Hindlimb muscle (tissue), 1 donor: ENCODE results near the gene PITPNC1. TPM values are rescaled to one million over a fixed set of nuclear protein-coding genes. Genes with fewer than 3 reads are reported as not detected.
"Not testable (repeated sequence)": the region's sequence is repeated elsewhere in the genome, so short reads cannot be mapped to it uniquely, and the experiment has no call there.

ENCODE experiments used
- DNase-seq: peaks from one replicate; pipeline ENCODE4 v3.0.0-alpha.2; 2013
- polyA plus RNA-seq: library from polyadenylated mRNA; unstranded; fragments of 120-200 nt; gene quantifications from one replicate; pipeline ENCODE4 v1.2.1, GENCODE V29; 2013; ENCODE audit not compliant: insufficient read length

PITPNC1 gene
- polyA plus RNA-seq, 1 donor, result 8.8 TPM

DNA sequence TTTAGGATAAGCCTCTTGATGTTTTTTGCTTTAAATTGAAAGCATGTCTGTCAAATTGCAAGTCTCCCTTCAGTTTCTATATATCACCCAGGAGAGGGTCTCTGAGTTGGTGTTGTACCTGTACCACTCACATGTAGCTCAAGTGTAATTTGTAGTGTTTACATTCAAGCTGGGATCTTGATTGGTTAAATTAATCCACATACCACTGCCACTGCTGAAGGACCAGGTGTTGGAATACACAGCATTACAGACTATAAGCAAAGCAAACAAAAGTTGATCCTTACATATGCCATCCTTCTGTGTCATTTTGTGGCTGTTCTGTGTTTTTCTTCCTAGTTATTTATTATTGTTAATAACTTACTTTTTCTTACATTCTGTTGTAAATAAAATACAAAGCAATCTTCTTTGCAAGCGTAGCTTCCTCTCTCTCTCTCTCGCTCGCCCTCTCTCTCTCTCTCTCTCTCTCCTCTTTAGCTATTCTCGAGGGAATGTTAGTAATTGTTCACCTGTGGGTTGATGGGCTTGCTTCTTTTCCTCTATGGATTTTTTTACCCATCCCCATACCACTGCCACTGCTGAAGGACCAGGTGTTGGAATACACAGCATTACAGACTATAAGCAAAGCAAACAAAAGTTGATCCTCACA, 319.9 kb downstream of the PITPNC1 start:
- no peak for DNase-seq

DNA sequence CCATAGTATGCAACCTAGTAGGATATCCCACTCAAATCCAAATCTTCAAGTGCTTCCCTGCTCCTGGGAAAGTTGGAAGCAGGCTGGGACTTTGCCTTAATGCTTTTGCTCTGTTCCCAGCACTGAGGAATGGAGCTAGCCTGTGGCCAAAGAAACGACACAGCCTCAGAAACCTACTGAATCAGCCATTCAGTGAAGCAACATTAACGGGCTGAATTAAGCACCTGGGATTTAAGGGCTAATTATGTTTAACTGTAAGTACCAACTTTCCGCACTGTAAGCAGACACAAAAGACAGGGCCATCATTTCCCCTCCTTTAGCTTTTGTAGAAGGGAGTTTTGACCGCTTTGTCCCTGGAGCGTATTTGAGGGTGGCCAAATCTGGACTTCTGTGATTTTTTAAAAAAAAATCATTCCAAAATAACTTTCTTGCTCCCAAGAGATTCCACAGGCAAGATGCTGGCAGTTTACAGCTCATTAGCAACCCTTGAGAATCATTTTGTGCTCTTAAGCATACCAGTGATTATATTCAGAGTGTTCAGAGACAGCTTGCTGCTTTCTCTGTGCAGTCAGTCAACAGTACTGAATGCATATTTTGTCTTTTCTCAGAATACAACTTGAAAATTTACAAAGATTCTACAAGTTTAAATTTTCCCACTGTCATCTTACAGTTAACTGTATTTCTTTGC, 323.1 kb downstream of the PITPNC1 start:
- no peak for DNase-seq

DNA sequence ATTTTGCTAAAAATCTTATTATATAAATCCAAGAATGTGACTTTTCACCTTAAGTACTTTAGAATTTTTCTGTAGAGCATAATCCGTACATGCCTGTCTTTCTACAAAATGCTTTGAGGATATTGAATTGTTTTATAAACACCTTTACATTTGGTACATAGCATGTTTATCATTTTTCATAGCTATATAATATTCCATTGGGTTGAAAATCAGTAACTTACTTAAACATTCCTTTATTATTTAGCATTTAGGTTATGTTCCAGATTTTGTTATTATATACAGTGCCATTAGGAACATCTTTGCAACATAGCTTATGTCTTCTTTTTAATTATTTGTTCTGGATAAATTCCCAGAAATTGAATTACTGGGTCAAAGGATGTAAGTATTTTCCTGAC, 323.6 kb downstream of the PITPNC1 start:
- DNase-seq, result no peak

DNA sequence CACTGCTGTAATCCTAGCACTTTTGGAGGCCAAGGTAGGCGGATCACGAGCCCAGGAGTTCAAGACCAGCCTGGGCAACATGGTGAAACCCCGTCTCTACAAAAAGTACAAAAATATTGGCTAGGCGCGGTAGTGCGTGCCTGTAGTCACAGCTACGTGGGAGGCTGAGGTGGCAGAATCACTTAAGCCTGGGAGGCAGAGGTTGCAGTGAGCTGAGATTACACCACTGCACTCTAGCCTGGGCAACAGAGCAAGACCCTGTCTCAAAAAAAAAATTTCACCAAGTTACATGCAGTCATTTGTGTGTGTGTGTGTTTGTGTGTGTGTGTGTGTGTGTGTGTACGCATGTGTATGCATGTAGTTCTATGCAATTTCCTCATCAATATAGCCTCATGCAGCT, 325.8 kb downstream of the PITPNC1 start:
- not testable (repeated sequence) for DNase-seq

DNA sequence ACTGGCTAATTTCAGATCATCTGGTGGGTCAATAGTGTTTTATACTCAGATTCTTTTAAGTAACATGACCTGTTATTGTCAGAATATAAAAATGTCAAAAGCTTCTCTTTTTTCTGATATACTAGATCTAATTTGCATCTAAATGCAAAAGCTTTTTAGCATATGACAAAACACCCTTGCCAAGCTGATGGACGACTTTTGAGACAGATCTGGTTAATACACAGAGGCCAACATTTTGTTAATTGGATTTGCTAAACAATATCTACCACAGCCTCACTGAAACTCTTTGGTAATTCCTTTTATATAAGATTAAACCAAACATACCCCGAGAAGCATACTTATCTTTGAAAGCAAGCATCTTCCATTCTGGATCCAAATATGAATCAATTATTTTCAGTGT, 330.4 kb downstream of the PITPNC1 start:
- DNase-seq, result no peak

DNA sequence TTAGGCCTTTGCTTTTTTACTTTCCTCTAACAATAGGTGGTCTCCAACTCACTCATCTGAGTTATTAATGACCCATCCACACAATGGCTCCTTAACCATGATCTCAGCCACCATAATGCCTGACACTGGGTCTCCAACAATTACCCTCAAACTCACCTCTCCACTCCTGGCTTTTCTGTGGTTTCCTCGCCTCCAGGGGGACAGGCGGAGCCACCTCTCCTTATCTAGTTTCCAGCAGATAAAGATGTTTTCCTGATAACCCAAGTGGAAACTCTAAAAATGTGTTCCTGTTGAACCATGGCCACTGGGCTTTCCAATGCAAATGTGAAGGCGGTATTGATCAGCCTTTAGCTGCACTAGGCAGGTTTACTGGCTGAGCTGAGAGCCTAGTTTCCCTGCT, 331.3 kb downstream of the PITPNC1 start:
- no peak for DNase-seq

DNA sequence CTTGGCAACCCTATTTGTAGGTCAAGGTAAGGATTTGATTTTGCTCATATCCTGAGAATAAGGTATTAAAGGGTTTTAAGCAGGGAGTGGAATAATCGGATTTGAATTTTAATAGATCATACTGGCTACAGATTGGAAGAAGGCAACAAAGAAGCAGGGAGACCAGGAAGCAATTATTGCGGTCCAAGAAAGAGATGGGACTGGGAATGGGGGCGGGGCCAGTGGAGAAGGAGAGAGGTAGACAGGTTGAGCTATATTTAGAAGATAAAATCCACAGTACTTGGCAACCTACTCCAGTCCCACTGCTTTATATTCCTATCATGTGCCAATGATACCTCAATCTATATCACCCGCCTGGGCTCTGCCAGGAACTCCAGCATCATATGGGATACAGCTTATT, 334.8 kb downstream of the PITPNC1 start:
- DNase-seq, result no peak

DNA sequence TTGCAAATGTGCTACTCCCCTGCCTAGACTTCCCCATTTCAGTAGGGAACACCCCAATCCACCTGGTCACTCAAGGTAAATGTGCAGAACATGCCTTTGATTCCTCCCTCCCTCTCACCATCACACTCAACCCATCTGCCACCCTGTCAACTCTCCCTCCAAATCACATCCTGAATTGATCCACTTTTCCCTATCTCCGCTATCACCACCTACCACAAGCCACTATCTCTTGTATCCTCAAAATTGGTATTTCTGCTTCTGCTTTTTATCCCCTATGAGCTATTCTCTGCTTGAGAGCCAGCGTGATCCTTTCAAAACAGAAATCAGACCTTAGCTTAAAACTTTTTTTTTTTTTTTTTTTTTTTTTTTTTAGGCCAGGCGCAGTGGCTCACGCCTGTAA, 335.3 kb downstream of the PITPNC1 start:
- no peak for DNase-seq

DNA sequence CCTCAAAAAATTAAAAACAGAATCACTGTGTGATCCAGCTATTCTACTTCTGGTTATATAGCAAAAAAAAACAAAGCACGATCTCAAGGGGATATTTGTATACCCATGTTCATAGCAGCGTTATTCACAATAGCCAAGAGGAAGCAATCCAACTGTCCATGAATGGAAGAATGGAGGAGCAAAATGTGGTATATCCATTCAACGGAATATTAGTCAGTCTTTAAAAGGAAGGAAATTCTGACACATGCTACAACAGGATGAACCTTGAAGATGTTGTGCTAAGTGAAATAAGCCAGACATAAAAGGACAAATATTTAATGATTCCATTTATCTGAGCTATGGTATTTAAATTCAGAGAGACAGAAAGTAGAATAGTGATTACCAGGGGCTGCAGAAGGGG, 336.1 kb downstream of the PITPNC1 start:
- DNase-seq, result no peak

DNA sequence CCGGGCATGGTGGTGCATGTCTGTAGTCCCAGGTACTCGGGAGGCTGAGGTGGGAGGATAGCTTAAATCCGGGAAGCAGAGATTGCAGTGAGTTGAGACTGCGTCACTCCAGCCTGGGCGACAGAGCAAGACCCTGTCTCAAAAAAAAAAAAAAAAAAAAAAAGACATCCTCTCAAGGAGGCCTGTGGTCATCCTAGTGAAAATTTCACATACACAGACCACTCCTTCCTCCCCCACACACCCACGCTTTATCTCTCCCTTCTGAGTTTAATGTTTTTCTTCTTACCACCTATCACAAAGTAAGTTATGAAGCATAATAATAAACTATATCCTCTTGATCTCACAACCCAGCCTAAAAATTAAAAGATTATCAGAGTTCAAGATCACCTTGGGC, 339.3 kb downstream of the PITPNC1 start:
- no peak for DNase-seq

DNA sequence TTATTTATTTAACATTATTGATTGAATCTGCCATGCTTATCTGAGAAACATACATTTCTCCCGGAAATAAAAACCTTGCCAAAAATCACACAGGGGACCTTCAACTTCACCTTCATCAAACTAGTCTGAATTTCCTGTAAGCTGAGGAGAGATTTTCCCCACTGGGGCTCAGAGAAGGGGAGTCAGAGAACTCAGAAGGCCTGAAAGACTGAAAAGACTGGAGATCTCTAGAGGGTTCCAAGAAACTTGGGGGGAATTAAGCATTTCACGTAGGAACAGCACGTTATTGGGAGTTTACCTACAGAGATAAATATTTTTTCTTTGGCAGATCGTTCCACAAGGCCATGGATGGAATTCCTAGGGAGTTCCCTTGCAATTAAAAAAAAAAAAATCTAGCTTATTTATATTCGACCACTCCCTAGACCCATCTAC, 340.1 kb downstream of the PITPNC1 start:
- no peak for DNase-seq

DNA sequence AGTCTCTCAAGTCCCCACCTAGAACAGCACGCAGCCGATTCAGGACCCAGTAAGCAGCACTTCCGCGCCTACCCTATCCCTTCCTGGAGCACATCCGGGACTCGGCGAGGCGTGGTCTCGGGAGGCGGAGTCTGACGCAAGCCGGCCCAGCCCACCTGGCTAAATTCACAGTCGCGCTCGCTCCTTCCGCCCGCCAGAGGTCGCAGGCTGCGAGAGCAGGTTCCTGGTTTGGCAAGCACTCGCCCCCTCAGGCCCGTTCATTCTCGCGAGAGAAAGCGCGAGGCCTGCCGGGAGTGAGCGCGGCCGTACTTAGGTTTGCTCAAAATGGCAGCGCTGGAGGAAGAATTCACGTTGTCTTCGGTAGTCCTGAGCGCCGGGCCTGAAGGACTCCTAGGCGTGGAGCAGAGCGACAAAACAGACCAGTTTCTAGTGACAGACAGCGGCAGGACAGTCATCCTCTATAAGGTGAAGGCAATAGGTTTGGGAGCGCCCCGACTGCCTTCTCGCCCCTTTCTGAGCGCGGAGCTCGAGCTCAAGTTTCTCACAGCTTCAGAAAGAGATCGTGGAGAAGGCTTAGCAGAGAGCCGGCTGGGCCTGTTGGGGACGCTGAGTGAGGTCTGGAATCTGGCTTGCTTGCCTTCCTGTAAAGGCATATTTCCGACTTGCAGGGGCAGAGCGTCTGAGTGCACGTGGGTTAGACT, 340.7 kb downstream of the PITPNC1 start, which contains the start of gene NOL11:
Gene NOL11 (plus strand): TSS at position 313 of the 701 bp plus-strand sequence. CDS start 12 bp downstream, at position 325.
- DNase-seq, result peak; percentile 100

DNA sequence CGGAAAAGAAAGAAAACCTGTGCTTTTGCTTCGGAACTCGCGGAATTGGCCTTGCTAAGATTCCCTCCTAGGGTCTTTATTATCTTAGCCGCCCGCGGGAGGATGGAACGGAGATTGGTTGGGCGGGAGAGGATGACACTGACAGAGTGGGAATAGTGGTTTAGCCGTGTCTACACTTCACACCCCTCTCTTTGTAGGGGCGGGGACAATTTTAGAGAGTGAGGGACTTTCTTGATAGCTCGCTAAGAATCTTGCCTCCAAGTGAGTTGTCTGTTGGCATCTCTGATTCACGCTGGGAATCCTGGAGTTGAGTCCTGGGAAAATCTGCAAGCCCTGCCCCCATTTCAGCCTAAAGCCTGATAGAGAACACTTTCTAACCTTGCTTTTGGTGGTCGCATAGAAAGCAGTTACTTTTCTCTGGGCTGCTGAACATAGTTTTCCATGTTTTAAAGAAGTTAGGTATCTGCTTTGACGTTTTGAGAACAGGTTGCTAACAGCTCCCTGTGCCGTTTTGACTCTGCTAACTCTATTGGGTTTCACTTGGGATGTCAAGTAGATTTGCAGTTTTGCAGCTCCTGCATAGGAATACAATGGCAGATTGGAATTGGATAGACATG, 341.4 kb downstream of the PITPNC1 start:
- DNase-seq, result no peak

DNA sequence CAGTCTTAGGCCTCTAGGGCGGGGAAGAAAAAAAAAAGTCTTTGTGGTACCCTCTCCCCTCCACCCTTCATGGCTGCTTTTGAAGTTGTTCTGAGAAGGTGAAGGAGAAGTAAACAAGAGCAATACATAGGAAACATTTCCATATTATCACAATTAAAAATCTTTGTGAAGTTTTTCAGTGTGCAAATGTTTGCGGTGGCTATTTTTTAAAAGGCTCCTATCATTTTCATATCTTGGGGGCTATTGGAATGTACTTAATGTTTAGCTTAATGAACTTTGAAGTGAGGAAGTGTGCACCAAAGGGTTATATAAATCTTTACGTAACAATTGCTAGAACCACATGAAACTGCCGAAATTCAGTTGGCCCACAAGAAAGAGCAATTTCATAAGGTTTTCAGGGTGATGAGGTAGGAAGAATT, 348.3 kb downstream of the PITPNC1 start:
- DNase-seq, result no peak

DNA sequence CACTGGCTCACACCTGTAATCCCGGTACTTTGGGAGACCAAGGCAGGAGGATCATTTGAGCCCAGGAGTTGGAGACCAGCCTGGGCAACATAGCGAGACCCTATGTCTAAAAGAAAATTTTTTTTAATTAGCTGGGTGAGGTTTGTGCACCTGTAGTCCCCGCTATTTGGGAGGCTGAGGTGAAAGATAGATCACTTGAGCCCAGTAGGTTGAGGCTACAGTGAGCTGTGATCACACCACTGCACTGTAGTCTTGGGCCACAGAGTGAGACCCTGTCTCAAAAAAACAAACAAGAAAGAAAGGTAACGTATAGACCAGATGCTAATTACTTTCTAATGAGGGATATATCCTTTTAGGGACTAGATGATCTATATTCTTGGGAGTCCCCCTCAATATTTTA, 348.7 kb downstream of the PITPNC1 start:
- no peak for DNase-seq

DNA sequence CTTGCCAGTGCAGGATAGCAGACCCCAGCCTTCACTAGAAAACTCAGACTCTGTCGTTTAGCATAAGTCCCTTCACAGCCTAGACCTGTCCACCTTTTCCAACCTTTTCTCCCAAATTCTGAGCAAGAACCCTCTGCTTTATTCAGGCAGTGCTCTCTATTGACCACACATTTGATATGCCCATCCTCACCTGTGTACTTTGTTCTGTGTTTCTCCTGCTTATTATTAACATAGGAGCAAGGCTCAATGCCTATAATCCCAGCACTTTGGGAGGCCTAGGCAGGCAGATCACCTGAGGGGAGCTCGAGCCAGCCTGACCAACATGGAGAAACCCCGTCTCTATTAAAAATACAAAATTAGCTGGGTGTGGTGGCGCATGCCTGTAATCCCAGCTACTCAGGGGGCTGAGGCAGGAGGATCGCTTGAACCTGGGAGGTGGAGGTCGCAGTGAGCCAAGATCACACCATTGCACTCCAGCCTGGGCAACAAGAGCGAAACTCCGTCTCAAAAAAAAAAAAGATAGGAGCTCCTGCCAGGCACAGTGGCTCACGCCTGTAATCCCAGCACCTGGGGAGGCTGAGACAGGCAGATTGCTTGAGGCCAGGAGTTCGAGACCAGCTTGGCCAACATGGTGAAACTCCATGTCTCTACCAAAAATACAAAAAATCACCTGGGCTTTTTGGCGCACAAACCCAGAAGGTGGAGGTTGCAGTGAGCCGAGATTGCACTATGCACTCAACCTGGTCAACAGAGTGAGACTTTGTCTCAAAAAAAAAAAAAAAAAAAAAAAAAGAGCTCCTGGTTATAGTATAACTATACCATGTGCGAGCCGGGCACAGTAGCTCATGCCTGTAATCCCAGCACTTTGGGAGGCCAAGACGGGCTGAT, 350.3 kb downstream of the PITPNC1 start:
- not testable (repeated sequence) for DNase-seq

DNA sequence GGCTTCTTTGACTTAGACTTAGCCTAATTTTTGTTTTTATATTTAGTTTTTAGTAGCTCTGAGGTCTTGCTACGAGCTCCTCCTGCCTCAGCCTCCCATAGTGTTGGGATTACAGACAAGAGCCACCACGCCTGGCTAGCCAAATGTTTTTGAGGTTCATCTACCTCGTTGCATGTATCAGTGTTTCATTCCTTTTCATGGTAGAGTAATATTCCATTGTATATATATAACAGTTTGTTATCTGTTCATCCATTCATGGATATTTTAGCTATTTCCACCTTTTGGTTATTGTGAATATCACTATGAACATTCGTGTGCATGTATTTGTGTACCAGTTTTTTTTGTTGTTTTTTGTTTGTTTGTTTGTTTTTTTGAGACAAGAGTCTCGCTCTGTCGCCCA, 352.8 kb downstream of the PITPNC1 start:
- no peak for DNase-seq

DNA sequence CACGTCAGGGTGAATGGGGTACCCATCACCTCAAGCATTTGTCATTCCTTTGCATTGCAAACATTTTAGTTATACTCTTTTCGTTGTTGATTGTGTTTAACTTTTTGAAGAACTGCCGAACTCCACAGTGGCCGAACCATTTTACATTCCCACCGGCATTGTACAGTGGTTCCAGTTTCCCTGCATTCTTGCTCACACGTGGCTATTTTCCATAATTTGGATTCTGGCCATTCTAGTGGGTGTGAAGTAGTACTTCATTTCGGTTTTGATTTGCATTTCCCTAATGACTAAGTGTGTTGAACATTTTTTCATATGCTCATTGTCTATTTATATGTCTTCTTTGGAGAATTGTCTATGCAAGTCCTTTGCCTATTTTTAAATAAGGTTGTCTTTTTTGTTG, 353.6 kb downstream of the PITPNC1 start:
- no peak for DNase-seq

DNA sequence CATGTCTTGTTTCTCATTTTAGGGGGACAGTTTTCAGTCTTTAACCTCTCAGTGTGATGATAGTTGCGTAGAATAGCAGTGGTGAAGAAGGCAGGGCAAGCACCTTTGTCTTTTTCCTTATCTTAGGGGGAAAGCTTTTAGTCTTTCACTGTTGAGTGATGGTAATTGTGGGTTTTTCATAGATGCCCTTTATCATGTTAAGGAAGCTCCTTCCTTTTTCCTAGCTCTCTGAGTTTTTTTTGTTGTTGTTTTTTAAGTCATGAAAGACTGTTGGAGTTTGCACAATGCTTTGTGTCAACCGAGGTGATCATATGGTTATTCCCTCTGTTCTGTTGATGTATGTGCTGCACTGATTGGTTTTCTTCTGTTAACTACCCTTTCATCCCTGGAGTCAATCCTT, 356.4 kb downstream of the PITPNC1 start:
- no peak for DNase-seq

DNA sequence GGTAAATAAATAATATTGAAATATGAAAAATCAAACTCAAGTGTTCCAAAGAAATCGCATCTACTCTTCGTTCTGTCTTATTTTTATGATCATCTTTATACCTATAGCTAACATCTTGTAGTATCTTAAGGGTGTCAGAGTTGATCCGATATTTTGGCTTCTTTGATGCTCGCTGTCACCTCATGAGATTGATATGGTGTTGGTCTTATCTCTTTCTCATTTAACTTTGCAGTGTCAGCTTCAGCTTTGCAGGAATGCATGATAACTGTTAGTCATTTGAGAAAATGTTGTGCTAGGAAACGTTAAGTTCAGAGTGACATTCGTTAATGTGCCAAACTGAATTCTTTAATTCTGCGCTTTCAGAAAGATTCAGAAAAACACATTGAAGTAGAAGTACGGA, 360.1 kb downstream of the PITPNC1 start:
- no peak for DNase-seq

DNA sequence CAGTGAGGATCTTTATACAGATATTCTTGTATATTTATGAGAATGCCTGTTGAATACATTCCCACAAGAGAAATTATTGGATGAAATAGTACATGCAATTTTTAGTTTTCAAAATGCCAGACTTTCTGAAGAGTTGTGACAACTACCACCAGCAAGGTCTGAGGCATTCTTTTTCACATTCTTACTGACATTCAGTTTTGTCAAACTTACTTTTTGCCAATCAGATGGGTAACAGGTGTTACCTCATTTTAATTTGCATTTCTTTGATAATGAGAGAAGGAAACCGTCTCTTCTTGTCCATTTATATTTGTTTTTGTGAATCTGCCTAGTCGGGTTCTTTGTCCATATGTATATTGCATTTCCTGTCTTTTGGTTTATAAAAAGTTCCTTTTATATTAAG, 364.9 kb downstream of the PITPNC1 start:
- no peak for DNase-seq
